HG03025 (cell line): Measurements from ENCODE around the gene PTGES2.

Experiments
- ATAC-seq: cut with Tn5 transposase; IDR thresholded peaks from one replicate; pipeline ENCODE4 v1.9.1; 2021; ENCODE audit warnings: mild to moderate bottlenecking, moderate library complexity; ENCODE audit not compliant: unreplicated experiment, low FRiP score

PTGES2 gene

DNA sequence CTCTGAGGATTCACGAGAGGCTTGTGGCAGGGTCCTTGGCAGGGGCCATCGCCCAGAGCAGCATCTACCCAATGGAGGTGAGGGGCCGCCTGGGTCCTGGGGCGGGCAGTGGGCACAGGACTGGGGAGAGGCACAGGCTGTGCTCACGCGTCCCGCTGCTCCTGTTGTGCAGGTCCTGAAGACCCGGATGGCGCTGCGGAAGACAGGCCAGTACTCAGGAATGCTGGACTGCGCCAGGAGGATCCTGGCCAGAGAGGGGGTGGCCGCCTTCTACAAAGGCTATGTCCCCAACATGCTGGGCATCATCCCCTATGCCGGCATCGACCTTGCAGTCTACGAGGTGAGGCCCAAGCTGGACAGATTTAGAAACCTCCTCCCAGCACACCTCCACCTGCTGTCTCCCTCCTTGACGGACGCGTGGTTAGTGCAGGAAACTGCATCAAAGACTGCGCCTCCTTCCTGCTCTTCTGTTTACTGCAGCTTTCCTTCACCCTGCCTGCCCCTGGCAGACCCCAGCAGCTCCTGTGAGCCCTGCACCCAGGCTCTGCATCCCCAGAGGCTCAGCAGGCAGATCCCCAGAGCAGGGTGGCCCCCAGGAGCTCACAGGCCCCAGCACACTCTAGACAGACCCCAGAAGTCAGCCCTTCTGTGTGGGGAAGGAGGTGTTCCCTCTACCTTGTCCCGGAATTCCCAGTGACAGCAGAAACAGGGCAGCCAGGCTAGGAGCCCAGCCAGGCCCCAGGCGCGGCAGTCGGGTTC lies 21.2 kb downstream of the PTGES2 start:
- ATAC-seq, result no peak

DNA sequence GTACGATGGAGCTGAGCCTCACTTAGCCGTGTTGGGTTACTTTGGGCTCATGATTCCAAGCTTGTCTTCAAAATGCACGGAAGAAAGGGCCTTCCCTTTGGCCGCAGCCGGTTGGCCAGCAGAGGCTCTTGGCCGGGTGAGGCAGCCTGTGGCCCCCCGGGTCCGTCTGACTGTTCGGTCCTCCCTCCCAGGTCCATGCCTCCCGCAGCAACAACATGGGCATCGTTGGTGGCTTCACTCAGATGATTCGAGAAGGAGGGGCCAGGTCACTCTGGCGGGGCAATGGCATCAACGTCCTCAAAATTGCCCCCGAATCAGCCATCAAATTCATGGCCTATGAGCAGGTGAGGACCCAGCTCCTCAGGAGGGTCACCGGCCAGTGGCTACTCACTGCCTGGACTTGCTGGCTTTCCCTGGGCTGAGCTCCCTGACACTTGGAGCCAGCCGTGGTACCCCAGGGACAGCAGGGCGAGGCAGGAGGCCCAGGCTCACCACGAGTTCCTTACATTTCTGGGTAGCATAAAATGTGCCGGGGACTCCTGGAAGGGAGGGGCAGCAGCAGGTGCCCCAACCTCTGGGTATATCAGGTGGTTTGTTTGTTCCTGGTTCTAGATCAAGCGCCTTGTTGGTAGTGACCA lies 21.9 kb downstream of the PTGES2 start:
- ATAC-seq, result no peak

DNA sequence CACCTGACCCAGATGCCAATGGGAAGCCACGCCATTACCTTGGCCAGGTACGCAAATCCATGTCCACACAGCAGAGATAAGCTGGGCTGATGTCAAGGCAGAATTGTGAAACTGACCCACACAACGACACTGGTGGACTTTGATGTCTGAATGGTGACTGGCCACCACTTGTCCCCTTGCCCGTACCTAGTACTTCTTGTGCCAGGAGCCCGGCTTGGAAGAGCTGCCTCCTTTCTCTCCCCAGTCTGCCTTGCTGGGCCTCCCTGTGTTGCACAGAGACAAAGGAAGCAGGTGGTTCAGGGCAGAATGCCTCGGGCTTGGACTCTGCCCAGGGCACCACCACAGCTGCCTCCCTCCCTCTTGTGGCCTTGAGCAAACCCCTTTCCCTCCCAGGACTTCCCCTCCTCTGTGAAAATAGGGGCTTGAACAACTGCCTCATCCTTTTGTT lies 23.3 kb downstream of the PTGES2 start:
- no peak for ATAC-seq

DNA sequence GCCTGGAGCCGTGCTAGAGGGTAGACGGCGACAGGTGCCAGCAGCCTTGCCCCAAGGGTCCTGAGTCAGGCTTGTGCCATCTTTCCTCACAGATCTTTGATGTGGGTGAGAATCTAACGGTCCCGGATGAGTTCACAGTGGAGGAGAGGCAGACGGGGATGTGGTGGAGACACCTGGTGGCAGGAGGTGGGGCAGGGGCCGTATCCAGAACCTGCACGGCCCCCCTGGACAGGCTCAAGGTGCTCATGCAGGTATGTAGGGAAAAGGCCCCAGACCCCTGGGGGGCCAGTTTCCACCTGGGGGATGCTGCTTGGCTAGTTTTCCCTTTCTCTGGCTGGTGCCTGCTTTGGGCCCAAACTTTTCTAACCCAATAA lies 24.0 kb downstream of the PTGES2 start:
- no peak for ATAC-seq

DNA sequence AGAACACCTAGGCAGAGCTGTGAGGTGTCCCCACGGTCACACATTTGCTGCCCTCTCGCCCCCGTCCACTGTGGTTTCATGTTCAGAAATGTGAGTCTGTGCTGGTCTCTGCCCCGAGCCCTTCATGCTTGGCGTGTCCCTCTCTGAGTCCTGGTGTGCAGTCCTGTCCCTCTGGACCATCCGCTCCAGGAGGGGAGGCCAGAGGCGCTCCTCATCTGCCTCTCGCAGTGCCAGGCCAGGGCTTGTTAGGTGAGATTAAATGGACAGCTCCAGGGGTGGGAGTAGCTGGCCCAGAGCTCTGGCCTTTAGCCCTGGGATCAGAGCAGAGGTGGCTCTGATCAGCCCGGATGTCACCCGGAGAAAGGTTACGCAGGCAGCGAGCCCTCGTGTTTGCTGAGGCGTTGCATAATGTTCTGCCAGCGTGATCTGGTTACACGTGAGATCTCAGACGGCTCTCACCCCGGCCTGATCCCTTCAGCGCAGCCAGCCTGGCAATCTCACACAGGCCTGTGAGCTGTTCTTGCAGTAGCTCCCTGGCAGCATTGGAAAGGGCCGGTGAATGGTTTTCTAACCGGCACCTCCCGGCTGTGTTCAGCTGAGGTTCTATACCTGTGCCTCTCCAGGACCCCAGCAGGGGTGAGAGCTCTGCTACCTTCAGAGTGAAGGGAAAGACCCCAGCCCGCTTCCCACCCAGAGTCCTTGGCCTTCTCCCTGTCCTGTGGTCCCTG lies 24.5 kb downstream of the PTGES2 start:
- no peak for ATAC-seq

DNA sequence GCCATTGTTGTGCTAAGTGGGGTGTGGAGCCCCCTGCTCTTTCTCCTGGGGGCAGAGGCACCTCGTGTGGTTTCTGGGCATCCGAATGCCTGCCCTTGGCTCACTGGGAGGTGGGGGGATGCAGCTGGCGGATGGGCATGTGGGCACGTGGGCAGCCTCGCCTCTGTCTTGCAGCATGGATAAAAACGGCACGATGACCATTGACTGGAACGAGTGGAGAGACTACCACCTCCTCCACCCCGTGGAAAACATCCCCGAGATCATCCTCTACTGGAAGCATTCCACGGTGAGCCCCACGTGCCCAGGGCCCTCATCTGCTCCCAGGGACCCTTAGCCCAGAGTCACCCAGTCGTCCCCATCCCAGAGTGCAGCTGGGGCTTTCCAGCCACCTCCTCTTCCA lies 25.3 kb downstream of the PTGES2 start:
- ATAC-seq, result no peak

DNA sequence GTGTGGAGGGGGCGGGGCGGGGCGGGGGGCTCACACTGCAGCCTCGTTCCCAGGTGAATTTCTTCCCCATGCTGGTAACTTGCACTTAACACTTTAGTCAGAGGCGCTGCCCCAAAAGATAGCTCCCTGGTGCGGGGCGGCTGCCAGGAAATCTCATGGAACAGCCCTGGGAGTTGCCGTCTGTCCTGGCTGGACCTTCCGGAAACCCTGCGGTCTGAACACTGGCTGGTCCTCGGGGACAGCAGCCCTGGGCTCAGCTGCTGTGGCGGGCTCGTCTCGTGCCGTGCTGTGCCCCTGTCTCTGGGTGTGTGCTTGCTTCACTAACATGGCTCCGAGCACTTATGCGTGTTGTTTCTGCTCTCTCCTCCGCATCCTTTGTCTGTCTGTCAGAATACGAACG lies 25.8 kb downstream of the PTGES2 start:
- no peak for ATAC-seq

DNA sequence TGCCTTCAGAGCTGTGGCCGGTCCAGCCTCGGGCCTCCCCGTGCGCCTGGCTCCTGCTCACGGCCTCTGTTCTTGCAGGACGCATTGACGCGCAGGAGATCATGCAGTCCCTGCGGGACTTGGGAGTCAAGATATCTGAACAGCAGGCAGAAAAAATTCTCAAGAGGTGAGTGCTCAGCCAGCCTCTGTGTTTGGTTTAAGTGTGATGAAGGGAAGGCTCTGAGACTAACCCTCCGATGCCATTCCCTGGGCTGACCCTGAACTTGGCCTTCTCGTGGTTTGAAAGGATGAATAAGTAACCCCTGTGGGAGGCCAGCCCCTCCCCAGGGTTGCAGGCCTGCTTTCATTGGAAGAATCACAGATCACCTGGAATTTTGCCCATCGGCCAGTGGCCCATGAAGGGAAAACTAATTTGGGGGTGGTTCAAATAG lies 26.3 kb downstream of the PTGES2 start:
- ATAC-seq, result no peak

DNA sequence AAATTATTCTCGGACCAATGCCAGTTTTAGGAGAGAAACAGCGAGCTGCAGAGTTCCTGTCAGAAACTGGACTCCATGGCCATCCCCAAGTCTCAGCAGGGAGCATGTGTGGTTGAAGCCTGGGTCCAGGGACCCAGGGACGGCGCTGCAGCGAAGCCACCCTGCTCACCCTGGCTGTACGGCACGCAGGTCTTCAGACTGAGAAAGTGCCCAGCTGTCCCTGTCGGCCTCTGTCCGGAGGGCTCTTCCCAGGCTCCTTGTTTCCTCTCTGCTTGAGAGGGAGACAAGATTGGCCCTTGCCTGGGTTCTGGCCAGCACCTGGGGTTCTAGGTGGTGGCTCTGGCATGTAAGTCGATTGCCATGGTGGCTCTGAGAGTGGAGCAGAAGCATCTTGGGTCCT lies 26.9 kb downstream of the PTGES2 start:
- no peak for ATAC-seq

DNA sequence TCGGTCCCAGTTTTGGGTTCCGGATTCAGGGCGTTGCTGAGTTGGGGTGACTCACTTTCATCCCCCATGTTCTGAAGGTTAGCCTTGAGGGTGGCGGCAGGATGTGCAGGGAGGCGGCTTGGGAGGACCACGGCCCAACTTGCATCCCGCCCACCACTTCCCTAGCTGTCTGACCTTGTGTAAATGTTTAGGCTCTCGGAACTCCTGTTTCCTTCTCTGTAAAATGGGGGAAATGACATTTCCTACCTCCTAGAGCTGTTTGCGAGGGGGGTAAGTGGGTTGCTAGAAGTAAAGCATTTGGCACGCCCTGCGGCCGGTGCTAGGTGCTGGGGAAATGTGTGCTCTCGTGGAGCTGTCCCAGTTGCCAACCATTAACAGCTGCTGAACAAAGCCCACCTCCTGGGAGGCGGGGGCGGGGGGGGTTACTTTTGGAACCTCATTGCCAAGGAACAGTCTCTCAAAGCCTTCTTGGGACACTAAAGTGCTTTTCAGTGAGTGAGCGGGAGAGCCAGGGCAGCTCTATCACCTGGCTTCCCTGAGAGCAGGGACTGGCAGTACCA lies 27.5 kb downstream of the PTGES2 start:
- ATAC-seq, result no peak

DNA sequence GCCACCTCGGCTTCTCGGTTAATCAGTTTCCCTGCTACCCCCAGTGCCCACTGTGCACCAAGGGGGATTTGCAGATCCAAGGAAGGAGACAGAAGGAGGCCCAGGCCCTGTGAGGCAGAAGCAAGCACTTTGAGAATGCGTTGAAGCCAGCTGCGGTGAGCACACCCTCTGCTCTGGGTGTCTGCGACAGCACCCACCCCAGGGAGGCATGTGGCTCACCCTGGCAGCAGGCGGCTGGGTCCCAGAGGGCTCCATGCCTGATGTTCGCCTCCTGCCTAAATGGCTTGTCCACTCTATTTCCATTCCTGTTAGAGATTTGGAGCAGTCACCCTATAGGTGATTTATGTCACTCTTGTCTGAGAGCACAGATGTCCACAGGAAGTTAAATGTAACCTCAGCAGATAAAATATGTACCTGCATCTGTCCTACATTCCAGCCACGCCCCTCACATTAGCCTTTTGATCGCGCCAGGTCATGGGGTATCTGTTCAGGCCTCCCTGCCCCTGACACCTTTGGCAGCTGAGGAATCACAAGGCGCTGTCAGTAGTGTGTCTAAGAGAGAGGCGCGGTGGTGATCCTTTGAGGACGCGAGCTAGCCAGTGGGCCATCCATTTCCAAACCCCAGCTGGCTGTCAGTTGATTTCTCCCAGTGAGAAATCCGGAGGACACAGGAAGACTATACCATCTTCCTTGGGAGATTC lies 28.1 kb downstream of the PTGES2 start:
- no peak for ATAC-seq

DNA sequence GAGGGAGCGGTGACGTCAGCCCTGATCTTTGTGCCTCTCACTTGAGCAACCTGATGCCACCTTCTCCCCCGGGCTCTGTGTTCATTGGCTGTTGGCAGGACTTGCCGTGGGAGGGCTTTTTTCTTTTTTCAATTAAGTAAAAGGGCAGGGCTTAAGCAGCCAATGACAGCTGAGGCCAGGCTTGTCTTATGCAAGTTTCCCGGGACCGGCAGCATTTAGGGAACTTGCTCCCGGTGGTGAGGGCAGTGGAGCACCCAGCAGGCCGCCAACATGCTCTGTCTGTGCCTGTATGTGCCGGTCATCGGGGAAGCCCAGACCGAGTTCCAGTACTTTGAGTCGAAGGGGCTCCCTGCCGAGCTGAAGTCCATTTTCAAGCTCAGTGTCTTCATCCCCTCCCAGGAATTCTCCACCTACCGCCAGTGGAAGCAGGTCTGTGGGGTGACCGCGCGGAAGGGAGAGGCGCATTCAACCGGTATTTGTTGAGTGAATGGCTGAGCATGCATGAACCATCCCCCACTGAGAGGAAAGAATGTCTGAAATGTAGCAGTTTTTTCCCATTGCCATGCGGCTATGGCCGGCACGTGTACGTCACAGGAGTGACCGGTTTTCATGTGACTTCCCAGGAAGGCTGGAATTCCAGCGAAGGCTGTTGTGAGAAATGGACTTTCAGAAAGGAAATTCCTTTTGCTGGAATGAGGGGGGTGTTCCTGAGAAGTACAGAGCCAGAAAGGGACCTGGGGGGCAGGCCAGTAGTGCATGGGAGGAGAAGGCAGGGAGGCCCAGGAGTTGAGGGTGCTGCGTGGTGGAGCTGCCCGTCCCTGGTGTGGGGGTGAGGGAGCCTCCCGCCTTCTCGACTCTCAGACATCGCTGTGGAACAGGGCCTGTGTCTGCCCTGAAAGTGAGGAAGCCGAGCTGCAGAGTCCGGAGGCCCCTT lies 29.0 kb downstream of the PTGES2 start:
- no peak for ATAC-seq

DNA sequence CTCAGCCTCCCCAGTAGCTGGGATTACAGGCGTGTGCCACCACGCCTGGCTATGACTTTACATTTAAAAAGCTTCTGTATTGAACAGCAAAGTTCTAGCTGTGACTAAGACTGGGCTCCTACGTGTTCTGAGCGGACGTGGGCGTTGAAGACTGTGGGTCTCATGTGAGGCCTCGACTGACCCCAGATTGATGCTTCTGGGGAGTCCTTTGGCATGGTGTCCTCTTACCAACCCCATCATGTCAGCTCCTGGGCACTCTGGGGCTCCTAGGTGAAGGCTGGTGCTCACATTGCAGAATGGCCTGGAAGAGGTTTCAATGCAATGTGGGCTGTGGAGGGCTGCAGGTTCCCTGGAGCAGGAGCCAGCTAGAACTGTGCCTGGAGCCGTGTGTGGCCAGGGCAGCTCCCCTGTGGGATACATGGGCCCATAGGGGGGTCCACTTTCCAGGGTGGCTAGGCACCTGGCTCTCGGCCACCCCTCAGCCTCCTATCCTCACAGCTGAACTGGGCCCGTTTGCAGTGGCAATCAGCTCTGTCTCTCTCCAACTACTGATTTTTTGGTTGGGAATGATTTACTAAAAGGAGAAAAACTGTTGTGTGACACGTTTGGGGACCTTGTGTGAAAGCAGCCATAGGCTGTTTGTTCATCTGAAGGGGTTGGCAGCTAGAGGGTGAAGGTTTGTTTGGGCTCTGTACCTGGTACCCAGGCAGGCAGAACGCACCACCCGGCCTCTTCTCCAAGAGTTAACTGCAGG lies 29.8 kb downstream of the PTGES2 start:
- no peak for ATAC-seq

DNA sequence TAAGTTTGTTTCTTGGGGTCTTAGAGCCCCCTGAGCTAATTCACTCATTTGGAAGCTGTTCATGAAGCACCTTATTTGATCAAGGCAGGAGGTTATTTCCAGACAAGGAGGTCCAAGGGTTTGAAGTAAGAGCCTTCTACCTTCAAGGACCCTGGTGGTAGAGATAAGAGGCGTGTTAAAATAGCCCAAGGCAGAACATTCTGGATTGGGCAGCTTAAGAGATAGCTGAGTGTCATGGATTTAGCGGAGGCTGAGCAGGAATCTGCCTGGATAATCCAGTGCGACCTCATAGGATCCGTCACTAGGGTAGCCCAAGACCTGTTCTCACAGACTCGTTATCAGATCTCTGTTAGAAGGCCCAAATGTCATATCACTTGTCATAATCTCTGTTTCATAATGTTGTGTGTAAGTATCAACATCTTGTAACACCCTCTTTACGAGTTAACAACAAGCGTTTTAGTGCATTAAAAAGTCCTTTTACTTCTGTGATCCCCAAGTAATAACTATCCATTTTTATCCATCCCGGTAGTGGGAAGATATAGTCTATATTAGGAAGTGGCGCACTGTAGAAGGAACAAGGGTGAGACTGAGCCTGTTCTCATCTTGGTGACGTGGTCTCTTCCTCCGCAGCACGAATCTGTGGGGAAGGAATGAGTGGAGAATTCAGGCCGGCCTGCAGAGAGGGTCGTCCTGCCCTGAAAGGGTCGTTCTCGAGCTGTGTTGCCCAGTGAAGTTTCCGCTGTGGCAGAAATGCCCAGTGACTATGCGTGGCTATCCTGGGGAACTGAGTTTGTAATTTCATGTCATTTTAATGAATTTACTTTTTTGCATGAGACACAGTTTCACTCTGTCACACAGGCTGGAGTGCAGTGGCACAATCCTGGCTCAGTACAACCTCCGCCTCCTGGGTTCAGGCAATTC lies 30.7 kb downstream of the PTGES2 start:
- no peak for ATAC-seq

DNA sequence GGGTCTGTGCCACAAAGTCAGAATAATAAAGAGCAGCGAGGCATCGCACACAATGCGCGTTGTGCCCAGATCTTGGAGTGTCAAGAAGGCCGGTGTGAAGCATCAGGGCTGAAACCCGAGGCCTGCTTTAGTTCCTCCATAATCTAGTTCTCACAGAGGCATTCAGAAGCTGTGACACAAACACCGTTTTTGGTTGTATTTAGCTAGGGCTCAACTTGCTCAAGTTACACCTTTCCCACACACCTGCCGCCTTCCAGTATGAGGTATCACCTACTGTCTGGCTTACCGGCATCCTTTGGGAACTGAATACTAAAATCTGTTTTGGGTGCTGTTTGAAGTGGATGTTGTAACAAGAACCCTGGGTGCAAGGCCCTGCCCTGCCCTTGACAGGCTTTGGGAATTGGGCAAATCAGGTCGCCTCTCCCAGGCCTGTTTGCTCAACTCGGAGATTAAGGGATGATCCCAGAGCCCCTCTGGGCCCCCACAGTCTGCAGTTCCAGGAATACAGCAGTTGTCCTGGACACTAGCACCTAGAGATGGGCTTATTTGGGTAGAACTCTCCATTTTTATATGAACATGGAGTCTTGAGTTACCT lies 32.5 kb downstream of the PTGES2 start:
- no peak for ATAC-seq

DNA sequence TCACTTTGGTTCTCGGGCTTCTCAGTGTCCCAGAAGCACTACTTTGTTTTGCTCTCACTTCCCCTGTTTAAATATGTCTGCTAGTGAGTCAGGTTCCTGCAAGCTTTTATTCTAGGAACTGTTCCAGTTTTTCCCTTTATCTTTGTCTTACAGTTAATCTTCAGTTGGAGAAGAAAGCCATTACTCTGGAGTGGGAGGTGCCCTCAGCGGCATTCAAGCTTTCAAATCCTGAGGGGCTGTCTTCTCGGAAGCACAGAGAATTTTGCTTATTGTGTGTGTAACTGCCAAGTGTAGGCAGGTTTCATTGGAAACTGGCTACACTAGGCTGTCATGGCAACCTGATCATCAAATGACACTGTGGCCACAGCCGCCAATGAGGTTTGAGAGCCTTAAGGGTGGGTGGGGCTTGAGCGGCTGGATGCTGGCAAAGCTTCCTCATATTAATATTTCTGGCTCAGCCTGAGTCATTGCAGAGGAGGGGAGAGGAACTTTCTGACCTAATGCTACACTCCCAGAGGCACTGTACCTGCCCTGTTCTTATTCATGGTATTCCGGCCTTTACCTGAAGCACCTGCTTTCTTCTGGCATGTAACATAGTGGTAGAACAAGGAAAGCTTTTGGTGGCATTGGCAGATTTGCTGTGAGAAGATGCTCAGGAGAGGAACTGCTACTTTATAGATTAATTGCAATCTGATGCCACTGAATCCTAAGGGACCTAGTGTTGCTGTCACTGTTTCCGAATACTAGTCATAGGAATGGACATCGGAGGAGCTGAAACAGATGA lies 33.2 kb downstream of the PTGES2 start:
- no peak for ATAC-seq

DNA sequence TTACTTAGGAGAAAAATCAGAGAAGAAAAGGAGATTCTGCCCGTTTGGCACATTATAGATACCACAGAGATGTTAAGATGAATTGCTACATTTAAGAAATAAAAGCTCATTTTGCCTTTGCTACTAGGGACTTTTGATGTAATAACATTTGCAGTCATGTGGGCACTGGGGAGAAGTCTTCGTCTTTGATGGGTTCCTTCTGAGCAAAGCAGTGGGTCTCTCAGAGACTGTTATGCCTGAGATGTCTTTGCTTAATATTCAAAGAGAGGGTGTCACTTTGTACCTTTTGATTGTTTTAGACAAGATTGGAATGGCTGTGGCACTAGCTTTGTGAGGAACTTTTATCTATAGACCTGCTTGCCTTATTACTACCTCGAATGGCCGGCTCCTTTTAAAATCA lies 34.5 kb downstream of the PTGES2 start:
- ATAC-seq, result no peak
